Measurements from ENCODE around the gene AKAP8.

AKAP8 gene

GRCh38 chr19:15379083-15379998 lies at the start of gene AKAP8:
Gene AKAP8 (minus strand): TSS chr19:15379787. CDS start chr19:15379731, 56 bp downstream.
- intact Hi-C loops (cut with DNase I), result loop anchor here (5.0 kb wide), 1 partner anchor 38 kb away; the partner anchor contains the start of gene AKAP8L
- peak; percentile 96 to 99 (median 98) for DNase-seq

DNA sequence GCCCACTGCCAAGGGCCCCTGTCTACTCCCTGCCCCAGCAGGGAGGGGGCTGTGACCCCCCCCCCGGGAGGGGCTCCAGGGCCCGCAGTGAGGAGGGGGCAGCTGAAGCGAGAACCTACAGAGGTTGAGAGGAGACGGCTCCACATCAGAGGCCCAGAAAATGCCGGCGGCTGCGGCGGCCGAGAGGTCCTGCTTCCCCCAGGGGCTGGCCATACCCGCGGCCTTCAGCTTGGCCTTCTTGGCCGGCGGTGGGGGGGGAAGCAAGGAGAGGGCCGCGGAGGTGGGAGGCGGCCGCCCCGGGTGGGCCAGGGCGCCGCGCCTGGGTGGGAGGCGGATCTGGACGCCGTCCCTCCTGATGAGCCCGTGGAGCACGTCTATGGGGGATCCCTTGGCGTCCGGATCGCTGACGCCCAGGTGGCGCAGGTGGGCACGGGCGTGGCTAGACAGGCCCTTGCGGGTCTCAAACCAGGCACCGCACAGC lies 48.4 kb upstream of the AKAP8 start:
- no peak for DNase-seq
- intact Hi-C loops (cut with DNase I), result loop anchor here (10.0 kb wide), 2 partner anchors 127 to 163 kb away; no protein-coding TSS in a partner anchor

DNA sequence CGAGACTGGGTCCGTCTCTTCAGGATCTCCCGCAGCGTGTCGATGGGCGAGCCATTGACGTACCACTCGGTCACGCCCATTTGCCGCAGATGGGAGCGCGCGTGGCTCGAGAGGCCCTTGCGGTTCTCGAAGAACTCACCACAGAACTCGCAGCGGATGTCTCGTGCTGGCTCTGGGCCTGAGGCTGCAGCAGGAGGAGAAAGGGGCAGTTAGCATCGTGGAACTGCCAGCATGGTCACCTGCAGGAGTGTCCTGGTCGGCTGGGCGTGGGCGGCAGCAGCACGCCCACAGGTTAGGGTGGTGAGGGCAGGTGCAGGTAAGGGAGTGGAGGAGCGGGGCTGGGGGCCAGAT lies 47.7 kb upstream of the AKAP8 start:
- DNase-seq, result no peak
- intact Hi-C loops (cut with DNase I), result loop anchor here (10.0 kb wide), 2 partner anchors 127 to 163 kb away; no protein-coding TSS in a partner anchor

DNA sequence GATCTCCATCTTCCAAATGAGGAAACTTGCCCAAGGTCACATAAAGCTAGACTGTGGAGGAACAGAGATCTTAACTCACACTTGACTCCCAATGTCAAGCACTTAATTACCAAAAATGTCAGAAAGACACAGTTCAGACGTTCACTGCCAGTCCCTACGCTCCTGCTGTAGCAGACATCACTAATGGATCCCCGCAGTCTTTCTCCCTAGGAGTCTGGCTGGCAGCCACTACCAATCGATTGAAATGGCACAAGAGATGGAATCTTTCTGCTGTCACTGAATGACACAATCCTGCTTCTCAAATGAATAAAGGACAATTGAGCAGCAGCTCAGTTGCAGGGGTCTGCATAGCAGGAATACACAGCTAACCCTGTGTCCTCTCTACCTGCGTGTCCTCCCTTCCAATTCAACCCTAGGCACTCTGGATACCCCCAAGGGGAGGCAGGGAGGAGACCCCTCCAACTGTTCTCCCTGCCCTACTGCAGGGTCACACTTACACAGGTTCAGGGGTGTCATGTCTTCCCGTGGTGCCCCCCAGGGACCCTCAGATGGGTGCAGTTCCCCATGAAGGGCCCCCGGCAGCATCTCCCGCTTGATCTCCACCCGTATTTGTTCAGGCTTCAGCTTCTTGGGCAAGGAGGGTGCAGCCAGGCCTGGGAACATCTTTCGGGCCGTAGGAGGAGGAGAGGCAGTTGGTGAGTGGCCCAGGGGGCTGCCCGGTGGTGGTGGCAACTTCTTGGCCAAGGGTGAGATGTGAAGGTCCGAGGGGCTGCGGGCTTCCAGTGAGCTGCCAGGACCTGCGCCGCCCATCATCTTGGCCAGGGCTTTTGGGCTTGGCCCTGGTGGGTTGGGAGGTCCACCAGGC lies 47.1 kb upstream of the AKAP8 start:
- no peak for DNase-seq
- intact Hi-C loops (cut with DNase I), result loop anchor here (10.0 kb wide), 2 partner anchors 128 to 162 kb away; no protein-coding TSS in a partner anchor

DNA sequence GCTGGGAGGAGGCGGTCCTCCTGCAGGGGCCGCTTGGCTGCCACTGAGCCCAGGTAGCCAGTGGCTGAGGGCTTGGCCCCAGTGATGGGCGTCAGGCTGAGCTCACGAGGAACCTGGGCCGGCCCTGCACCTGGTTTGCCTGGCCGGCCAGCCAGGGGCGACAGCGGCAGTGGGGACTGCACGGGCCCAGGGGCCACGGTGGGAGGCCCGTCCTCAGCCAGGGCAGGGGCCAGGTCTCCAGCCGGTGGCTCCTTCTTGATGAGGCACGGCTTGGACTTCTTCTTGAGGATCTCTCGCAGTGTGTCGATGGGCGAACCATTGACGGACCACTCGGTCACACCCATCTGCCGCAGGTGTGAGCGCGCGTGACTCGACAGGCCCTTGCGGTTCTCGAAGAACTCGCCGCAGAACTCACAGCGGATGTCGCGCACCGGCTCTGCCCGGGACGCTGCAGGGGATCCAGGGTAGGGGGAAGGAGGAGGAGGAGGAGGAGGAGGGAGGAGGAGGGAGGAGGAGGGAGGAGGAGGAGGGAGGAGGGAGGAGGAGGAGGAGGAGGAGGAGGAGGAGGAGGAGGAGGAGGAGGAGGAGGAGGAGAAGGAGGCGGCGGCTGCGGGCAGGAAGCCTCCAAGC lies 45.8 kb upstream of the AKAP8 start:
- intact Hi-C loops (cut with DNase I), result loop anchor here (10.0 kb wide), 2 partner anchors 129 to 161 kb away; no protein-coding TSS in a partner anchor
- DNase-seq, result no peak

DNA sequence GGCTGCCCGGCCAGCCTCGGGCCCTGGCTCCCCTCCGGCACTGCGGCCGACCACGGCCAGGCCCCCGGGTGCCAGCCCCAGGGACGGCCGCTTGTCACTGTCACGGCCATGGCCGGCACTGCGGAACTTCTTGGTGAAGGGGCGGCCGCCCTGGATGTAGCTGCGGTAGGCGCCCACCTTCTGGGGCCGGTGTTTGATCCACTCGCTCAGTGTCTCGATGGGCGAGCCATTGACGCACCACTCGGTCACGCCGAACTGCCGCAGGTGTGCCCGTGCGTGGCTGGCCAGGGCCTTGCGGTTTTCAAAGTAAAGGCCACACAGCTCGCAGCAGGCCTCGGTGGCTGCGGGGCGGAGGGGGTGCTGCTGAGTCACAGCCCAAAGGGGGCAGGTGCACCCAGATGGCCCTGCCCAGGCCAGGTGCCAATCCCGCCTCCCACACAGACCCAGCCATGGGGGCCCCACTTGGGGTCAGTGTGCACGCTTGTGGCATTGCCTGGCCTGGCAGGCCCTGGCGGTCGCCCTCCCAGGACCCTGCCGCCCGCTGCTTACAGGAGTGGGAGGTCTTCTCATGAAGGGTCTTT lies 45.2 kb upstream of the AKAP8 start:
- no peak for DNase-seq
- intact Hi-C loops (cut with DNase I), result loop anchor here (10.0 kb wide), 2 partner anchors 130 to 160 kb away; no protein-coding TSS in a partner anchor

DNA sequence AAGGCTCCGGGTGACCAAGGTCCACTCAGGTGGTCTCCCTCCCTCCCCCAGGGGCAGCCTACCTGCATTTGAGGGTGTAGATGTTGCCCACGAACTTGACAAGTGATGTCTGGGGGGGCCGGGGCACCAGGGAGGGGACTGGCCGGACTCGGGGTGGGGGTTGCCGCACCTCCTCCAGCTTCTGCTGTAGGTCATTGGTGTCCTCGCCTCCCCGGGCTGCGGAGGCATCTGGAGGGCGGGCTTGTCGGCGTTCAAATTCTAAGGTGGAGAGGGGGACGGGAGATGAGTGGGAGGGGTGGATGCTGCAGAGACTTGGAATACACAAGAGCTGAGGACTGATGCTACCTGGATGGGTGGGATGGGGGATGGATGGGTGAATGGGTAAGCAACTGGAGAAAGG lies 44.5 kb upstream of the AKAP8 start:
- intact Hi-C loops (cut with DNase I), result loop anchor here (10.0 kb wide), 2 partner anchors 131 to 159 kb away; no protein-coding TSS in a partner anchor
- no peak for DNase-seq

DNA sequence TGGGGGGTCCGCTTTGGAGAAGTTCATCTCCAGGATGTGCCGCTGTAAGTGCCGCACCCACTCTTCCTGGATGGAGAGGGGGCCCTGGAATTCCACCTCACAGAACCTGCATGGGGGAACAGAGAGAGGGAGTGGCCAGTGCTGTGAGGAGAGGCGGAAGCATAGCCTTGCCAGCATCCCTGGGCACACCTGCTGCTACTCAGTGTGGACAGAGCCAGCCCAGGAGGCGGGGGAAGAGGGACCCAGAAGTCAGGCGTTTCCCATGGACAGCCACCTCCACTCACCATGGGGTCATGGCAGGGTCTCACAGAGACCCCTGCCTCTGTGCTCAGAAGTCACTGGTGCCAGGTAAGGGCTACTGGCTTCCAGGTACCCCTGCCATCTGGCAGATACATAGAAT lies 43.5 kb upstream of the AKAP8 start:
- DNase-seq, result no peak
- intact Hi-C loops (cut with DNase I), result loop anchor here (10.0 kb wide), 2 partner anchors 132 to 158 kb away; no protein-coding TSS in a partner anchor

GRCh38 chr19:15422296-15423075 lies 42.9 kb upstream of the AKAP8 start:
- intact Hi-C loops (cut with DNase I), result loop anchor here (10.0 kb wide), 2 partner anchors 132 to 158 kb away; no protein-coding TSS in a partner anchor
- DNase-seq, result no peak

DNA sequence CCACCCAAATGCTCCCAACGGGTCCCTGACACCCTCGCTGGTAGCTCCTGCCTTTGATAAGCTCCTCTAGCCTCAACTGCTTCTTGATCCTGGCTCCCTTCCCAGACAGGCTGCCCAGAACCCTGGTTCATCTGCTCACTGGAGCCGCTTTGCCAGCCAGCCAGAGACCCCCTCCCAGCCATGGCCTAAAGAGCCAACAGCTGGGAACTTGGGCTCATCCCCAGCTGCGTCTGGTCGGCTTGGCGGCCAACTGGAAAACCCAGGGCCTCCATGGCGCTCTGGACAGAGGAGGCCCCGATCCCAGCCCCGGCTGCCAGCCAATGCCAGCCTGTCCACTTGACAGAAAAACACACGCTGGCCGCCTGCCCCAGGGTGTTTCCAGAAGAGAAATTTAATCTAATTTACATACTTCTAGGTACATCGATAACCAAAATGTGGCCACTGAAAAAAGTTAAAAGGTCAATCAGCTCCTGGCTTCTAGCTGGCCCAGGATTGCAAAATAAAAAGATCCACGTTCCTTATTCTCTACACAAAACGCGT lies 42.2 kb upstream of the AKAP8 start:
- intact Hi-C loops (cut with DNase I), result loop anchor here (10.0 kb wide), 2 partner anchors 133 to 157 kb away; no protein-coding TSS in a partner anchor
- peak; percentile 70 to 95 (median 86) for DNase-seq

DNA sequence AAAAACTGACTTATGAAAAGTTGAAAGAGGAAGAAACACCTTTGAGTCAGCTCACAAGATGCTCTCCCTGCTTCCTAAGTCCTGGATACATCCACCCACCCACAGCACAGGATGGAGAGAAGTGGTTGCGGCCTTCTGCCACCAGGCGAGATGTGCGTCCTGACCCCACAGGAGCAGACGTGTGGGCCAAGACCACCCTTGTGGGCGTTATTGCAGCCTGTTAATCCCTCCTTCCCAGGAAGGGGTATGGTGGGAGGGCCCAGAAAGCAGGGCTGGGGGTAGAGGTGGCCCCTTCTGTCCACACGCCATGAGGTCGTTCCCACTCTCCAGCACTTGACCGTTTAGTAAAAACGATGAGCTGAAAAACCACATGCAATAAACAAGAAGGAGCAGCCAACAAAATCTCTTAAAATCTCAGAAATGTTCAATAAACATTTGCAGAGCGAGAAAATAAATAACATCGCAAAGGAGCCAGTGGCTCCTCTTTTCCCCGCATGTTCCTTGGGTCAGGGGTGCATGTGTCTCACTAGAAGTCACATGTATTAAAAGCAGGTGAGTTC lies 41.6 kb upstream of the AKAP8 start:
- intact Hi-C loops (cut with DNase I), result loop anchor here (10.0 kb wide), 2 partner anchors 134 to 156 kb away; no protein-coding TSS in a partner anchor
- DNase-seq, result no peak

- intact Hi-C loops (cut with DNase I), result loop anchor here (5.0 to 10.0 kb wide), 3 partner anchors 42 to 155 kb away; partner anchors contain the start of gene AKAP8
- DNase-seq, result no peak
Measured at GRCh38 chr19:15419413-15420025, 39.9 kb upstream of the AKAP8 start.

DNA sequence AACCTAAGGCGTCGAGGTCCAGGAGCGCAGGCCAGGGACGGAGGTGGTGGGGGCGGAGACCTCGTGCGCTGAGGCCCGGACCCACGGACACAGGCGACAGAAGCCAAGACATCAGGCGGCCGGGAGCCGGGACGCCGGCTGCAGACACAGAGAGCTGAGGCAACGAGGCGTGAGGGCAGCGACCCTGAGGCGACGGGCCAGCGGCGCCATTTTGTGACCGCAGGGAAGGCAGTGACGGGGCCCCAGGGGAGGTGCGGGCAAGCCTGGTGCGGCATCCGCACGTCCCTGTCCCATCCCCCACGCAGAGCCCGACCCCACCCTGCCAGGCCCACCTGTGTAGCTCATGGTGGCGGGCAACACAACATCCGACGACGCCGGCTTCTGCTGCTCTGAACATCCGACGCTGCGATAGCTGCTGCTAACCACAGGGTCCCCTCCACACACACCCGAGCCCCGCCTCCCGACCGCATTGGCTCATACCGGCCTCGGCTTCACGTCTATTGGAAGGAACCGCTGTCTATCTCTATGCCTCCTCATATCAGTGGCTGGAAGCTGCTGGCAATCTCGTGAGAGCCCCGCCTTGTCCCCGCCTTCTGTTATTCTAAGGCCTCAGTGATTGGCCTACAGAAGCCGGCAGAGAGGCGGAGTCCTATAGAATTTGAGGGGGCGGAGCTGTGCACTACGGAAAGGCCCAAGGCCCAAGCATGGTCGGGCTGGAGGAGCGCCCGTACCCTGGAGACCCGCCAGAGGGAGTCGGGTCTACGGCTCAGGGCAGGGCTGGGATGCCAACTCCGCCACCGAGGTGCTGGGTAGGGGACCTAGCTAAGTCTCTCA lies 39.2 kb upstream of the AKAP8 start, which contains the start of gene AKAP8L:
Gene AKAP8L, minus strand, starts transcription at position 410 of the 834 bp plus-strand sequence. Its CDS starts 65 bp downstream, at position 345.
- intact Hi-C loops (cut with DNase I), result loop anchor here (5.0 kb wide), 1 partner anchor 41 kb away; the partner anchor contains the start of gene AKAP8
- DNase-seq, result peak; percentile 91 to 100 (median 97)

- DNase-seq, result peak in 41 of 42 donors; percentile 31 to 82 (median 59)
- intact Hi-C loops (cut with DNase I), result loop anchor here (5.0 kb wide), 1 partner anchor 41 kb away; the partner anchor contains the start of gene AKAP8
Measured at GRCh38 chr19:15418231-15418578, 38.6 kb upstream of the AKAP8 start.

- intact Hi-C loops (cut with DNase I), result loop anchor here (5.0 kb wide), 1 partner anchor 40 kb away; the partner anchor contains the start of gene AKAP8
- DNase-seq, result peak in 1 of 42 donors; percentile 21
Measured at GRCh38 chr19:15417699-15418098, 38.1 kb upstream of the AKAP8 start.

Measured in head of caudate nucleus (tissue), 42 donors.